Neural cell (in vitro differentiated cells): ENCODE data around the gene NDUFS7.

Source experiments
- EZH2 ChIP-seq: fragments of 200-600, 300-800 bp; shearing (Covaris generic), sonication (generic); IDR thresholded peaks from 2 replicates; pipeline ENCODE4 v1.6.1; 2014; ENCODE audit warnings: antibody characterized with exemption, low read length, borderline replicate concordance, mild to moderate bottlenecking; ENCODE audit not compliant: insufficient read depth, poor library complexity, severe bottlenecking
- RAD21 ChIP-seq: fragments of 450-650 bp; conservative IDR thresholded peaks from 2 replicates; pipeline ENCODE4 v1.6.1; 2014; ENCODE audit warnings: antibody characterized with exemption, mild to moderate bottlenecking, moderate library complexity
- SMC3 ChIP-seq: fragments of 450-650 bp; conservative IDR thresholded peaks from 2 replicates; pipeline ENCODE4 v1.6.1; 2014; ENCODE audit warnings: antibody characterized with exemption, mild to moderate bottlenecking, moderate library complexity; ENCODE audit not compliant: poor library complexity
- TF ChIP-seq, protein P1 (sequence below): fragments of 450-650 bp; IDR thresholded peaks from 2 replicates; pipeline ENCODE4 v1.5.1; 2014; ENCODE audit warnings: antibody characterized with exemption, mild to moderate bottlenecking, moderate library complexity; ENCODE audit not compliant: poor library complexity, severe bottlenecking

DNA sequence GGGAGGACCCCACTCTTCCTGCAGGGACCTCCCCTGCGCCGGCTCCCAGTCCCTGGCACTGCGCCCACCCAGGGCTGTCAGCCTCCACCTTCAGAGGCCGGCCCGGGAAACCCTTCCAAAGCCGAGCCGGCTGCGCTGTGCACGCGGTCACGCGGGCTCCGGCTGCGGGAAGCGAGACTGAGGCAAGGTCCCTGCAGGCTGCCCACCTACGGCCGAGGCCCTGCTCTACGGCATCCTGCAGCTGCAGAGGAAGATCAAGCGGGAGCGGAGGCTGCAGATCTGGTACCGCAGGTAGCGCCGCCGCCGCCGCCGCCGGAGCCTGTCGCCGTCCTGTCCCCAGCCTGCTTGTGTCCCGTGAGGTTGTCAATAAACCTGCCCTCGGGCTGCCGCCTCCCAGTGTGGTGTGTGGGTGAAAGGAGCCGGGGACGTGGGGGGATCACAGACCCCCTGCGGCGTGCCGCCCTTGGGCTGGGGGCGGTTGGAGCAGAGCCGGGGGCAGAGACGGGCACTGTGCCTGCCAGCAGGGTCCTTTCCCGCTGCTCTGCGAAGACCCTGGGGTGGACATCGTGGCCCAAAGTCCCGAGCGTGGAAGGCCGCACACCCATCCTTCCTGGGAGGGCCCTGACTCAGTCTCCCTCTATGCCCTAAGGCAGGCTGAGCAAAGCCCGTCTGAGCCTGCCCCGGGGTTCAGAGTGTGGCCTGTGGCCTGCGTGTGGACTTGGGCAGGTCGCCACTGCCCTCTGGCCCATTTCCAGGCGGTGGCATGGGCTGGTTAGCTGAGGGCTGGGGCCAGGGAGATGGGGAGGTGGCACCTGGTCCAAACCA is 11.7 kb downstream of the NDUFS7 start:
- TF ChIP-seq, protein P1, sequence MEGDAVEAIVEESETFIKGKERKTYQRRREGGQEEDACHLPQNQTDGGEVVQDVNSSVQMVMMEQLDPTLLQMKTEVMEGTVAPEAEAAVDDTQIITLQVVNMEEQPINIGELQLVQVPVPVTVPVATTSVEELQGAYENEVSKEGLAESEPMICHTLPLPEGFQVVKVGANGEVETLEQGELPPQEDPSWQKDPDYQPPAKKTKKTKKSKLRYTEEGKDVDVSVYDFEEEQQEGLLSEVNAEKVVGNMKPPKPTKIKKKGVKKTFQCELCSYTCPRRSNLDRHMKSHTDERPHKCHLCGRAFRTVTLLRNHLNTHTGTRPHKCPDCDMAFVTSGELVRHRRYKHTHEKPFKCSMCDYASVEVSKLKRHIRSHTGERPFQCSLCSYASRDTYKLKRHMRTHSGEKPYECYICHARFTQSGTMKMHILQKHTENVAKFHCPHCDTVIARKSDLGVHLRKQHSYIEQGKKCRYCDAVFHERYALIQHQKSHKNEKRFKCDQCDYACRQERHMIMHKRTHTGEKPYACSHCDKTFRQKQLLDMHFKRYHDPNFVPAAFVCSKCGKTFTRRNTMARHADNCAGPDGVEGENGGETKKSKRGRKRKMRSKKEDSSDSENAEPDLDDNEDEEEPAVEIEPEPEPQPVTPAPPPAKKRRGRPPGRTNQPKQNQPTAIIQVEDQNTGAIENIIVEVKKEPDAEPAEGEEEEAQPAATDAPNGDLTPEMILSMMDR = no peak
- TF ChIP-seq EZH2 (no peak), RAD21 (no peak), SMC3 (no peak)
